Stimulated activated CD8-positive, alpha-beta memory T cell treated with anti-CD3 and anti-CD28 coated beads, Interleukin-15, amount 100 ng/mL, for 24 hours (primary cell): Measurements from ENCODE around the gene PSG4.
"Not testable (repeated sequence)": the region's sequence is repeated elsewhere in the genome, so short reads cannot be mapped to it uniquely, and the experiment has no call there.

Source experiments
- DNase-seq: peaks from one replicate; pipeline ENCODE4 v3.0.0-alpha.2; 2020; ENCODE audit warnings: low read depth

PSG4 gene

DNA sequence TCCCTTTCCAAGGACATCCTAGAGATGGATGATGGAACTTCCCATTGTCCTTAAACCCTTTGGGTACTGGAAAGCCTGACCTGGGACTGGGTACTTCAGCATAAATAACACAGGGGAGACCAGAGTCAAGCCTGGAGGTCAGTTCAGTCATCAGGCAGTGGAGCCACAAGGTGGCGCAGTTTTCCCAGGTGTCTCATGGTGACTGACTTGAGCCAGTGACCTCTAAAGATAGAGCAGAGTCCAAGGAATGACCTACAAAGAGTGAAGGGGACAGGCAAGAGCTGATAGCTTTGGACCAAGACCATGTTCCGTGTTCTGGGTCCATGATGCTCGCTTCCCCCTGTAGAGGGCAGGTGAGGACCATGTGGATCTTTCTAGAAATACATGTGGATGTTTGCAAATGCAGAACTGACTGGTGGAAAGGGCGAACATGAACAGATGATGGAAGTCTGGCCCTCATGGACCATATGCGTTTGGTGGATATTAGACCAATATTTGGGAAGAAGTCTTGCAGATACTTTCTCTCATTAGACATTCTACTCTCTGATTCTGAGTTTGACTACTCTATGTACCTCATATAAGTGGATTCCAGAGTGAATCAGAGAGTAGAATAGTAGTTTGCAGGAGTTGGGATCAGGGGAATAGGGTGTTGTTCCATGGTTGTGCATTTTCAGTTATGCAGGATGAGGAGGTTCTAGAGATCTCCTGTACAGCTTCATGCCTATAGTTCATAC is 6.6 kb downstream of the PSG4 start:
- DNase-seq = not testable (repeated sequence)

DNA sequence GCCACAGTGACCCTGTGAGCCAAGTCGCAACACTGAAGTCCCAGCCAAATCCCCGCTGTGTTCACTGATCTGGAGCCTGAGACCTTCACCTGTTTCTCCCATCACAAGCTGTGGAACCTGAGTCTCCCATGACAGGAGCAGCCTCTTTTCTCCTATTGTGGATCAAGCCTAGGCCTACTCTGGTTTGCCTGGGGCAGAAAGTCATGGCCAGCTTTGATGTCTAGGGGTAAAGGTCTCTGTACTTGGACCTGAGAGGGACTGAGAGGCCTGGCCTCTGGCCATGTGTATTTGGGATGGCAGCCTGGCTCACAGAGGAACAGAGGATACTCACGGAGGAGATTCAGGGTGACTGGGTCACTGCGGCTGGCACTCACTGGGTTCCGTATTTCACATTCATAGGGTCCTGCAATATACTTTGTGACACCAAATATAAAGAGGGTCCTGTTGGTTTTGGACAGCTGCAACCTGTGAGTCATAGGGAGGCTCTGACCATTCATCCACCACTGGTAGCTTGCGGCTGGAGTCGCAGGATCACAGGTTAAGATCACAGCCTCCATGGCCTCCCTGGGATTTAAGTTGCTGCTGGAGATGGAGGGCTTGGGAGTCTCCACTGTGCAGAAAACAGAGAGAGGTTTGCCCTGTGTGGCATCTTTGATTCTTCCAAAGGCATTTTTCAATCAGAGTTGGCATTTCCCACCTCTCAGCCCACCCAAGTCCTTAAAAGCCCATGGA is 7.6 kb downstream of the PSG4 start:
- not testable (repeated sequence) for DNase-seq

DNA sequence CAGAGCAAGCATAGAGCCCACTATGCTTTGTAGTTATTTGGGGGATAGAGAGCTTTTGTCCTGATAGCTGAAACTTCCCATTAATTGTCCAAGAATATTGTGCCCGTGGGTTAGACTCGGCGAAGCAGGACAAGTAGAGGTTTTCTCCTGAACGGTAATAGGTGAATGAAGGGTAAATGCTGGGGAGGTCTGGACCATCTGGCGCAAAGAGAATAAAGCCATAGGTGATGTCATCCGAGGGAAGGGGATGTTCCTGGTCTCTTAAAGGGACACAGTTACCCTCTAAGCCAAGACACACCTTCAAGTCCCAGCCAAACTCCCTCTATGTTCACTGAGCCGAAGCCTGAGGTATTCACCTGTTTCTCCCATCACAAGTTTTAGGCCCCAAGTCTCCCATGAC is 11.0 kb downstream of the PSG4 start:
- not testable (repeated sequence) for DNase-seq

- not testable (repeated sequence) for DNase-seq
Observed at GRCh38 chr19:43192381-43193155, 12.9 kb downstream of the PSG4 start.

- DNase-seq = not testable (repeated sequence)
Observed at GRCh38 chr19:43188092-43188491, 17.3 kb downstream of the PSG4 start.

- not testable (repeated sequence) for DNase-seq
Observed at GRCh38 chr19:43186311-43186935, 19.0 kb downstream of the PSG4 start, which contains the start of gene PSG5. PSG5 (minus strand) TSS chr19:43186536; CDS start chr19:43186405, 131 bp downstream.

DNA sequence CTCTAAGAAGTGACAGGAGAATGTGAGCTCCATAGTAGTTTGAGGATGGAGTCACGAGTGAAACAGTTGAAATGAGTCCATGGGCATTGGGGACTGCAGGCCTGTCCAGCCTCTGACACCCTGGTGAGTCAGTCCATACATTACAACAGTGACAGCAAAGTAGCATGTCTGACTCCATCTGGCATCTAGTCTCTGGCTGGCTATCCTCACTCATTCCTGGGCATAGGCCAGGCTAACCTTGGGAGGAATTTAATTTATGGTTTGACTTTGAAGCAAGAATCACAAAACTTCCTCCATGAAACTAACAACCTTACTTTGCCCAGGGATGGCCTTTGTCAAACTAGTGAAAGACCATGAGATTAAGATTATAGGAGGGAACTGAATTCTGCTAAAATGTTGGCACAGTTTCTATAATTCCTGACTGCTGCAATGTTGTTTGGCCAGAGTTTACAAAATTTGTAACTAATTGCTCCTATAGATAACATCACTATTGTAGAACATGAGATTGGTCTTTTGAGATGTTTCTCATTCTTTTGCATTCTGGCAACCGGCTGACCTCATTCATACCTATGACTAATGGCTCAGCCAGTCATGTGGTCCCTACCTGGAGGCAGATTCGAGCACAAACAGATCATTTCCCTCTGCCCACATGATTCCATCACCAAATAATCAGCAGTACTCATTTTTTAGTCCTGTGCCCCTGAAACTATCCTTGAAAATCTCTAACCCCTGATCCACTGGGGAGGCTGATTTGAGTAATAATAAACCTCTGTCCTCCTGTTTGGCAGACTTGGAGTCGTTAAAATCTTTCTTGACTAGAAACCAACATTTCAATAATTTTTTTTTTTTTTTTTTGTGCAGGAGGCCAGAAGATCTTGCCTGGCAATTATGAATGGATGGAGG is 23.3 kb downstream of the PSG4 start:
- not testable (repeated sequence) for DNase-seq

DNA sequence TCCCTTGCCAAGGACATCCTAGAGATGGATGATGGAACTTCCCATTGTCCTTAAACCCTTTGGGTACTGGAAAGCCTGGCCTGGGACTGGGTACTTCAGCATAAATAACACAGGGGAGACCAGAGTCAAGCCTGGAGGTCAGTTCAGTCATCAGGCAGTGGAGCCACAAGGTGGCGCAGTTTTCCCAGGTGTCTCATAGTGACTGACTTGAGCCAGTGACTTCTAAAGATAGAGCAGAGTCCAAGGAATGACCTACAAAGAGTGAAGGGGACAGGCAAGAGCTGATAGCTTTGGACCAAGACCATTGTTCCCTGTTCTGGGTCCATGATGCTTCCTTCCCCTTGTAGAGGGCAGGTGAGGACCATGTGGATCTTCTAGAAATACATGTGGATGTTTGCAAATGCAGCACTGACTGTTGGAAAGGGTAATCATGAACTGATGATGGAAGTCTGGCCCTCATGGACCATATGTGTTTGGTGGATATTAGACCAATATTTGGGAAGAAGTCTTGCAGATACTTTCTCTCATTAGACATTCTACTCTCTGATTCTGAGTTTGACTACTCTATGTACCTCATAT is 25.8 kb downstream of the PSG4 start:
- DNase-seq = not testable (repeated sequence)

DNA sequence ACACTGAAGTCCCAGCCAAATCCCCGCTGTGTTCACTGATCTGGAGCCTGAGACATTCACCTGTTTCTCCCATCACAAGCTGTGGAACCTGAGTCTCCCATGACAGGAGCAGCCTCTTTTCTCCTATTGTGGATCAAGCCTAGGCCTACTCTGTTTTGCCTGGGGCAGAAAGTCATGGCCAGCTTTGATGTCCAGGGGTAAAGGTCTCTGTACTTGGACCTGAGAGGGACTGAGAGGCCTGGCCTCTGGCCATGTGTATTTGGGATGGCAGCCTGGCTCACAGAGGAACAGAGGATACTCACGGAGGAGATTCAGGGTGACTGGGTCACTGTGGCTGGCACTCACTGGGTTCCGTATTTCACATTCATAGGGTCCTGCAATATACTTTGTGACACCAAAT is 26.9 kb downstream of the PSG4 start:
- not testable (repeated sequence) for DNase-seq

DNA sequence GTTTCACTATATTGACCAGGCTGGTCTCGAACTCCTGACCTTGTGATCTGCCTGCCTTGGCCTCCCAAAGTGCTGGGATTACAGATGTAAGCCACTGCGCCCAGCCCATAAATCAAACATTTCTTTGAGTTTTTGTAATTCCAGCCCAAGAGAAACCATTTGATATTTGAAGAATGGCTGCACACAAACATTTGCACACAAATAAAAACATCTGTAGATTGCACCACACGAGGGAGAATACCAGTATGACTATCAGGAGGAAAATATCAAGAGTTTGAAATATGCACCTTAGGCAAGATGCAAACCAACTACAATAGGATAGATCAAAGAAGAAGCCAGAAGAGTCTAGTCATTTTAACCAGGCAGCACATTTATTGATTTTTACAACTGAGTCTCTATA is 39.5 kb downstream of the PSG4 start:
- not testable (repeated sequence) for DNase-seq

- DNase-seq = not testable (repeated sequence)
Observed at GRCh38 chr19:43163135-43163534, 42.3 kb downstream of the PSG4 start.

GRCh38 chr19:43162261-43162660 is 43.2 kb downstream of the PSG4 start:
- DNase-seq = not testable (repeated sequence)

DNA sequence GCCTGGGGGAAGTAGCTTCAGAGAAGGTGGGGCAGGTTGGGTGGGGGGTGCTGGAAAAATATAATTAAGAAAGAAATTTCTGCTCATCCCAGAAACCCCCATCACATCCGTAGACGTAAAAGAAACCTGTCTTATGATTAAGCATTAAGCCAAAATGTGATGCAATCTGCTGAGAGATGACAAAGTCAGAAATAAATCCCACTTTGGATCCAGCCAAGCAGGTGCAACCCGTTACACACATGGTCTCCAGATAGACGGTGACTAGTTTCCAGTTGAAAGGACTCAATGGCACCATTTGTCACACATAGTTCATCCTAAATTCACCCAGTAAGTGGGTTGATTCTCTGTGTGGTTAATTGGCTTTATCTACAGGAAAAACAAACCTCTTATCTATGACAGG is 53.2 kb downstream of the PSG4 start:
- no peak for DNase-seq

- DNase-seq = not testable (repeated sequence)
Observed at GRCh38 chr19:43149788-43150187, 55.6 kb downstream of the PSG4 start.

DNA sequence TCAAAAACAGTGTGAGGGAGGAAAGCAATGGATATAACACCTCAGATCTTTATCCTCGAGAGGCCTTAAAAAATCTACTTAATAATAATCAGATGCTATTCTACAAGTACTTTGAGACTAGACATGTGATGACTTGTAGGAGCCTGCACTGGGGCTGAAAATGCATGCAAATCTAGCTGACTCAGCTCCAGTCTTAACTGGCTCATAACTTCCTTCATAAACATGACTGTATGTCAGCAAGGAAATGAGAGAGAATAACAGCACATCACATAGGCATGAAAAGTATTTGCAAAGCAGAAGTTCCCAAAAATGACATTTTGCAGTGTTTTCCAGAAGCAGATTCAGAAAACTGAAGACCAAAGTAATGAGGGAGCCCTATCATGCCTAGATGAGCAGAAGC is 57.2 kb downstream of the PSG4 start:
- DNase-seq = no peak
